ENCODE data around the gene RNGTT.

DNA sequence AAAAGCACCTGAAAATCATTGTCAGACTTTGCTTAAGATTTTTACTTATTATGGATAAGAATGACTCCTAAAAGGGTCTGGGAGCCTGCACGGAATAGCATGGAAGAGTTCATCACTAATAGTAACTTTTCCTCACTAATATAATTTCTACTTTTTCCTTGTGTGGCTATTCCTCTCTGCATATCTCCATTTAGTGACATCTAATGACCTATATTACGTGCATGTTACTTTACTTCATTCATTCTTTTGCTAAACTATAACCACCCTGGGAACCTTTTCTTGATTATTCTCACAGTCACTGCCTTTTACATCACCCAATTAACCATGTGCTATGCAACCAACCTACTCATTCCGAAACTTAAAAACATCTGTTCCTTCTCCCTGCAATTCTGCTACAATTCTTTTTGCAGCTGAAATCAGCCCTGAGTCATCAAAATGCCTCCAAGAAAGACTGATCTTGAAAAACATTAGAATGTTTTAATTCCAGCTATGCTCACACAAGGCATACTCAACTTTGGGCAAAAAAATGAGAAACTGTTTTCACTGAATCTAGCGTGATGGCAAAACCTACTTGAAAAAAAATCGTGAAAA lies 313.3 kb downstream of the RNGTT start:
- TF ChIP-seq POLR2AphosphoS5 (IDR thresholded peaks at IDR 0.05; ENCODE audit: low read depth, low read length) (no peak), TAF1 (IDR thresholded peaks at IDR 0.05; ENCODE audit: borderline replicate concordance, insufficient read depth, low read length) (no peak), SIN3A (IDR thresholded peaks at IDR 0.05; ENCODE audit: borderline replicate concordance, insufficient read depth, low read length) (no peak)
